Keratinocyte (primary cell): Measurements from ENCODE around the gene RASGRF2. TPM values are rescaled to one million over a fixed set of nuclear protein-coding genes. Genes with fewer than 3 reads are reported as not detected.
"Not testable (repeated sequence)": the region's sequence is repeated elsewhere in the genome, so short reads cannot be mapped to it uniquely, and the experiment has no call there.

Experiments
- DNase-seq: peaks from one replicate; pipeline ENCODE4 v3.0.0-alpha.2; 2011; ENCODE audit warnings: low read depth, missing footprints, low spot score
- FAIRE-seq: peaks from 2 replicates; lab custom pipeline; 2011; peaks lifted over from hg19 to GRCh38; lab: Jason Lieb, UNC
- H2AFZ ChIP-seq: 2 replicates; pipeline ENCODE4 v1.6.0; 2012; ENCODE audit warnings: low read length, control low read depth, inconsistent platforms; ENCODE audit not compliant: control insufficient read depth
- H3K27ac ChIP-seq: 2 replicates; pipeline ENCODE4 v1.5.1; 2011; ENCODE audit warnings: low read length; ENCODE audit not compliant: control insufficient read depth, insufficient read depth
- H3K27me3 ChIP-seq: 3 replicates; pipeline ENCODE4 v1.6.0; 2011; ENCODE audit warnings: low read length; ENCODE audit not compliant: control insufficient read depth, insufficient read depth; ENCODE audit errors: extremely low read depth
- H3K36me3 ChIP-seq, 2 experiments: 2 replicates in 1 of 2; 3 replicates in 1 of 2; pipeline ENCODE4 v1.5.1; 2011; ENCODE audit warnings: low read length in 2 of 2, mild to moderate bottlenecking in 1 of 2; ENCODE audit not compliant: control insufficient read depth in 2 of 2, insufficient read depth in 2 of 2; ENCODE audit errors: extremely low read depth in 1 of 2
- H3K4me1 ChIP-seq: 3 replicates; pipeline ENCODE4 v1.5.1; 2011; ENCODE audit warnings: low read length; ENCODE audit not compliant: control insufficient read depth, insufficient read depth; ENCODE audit errors: extremely low read depth
- H3K4me2 ChIP-seq: 3 replicates; pipeline ENCODE4 v1.6.0; 2011; ENCODE audit warnings: low read depth, low read length; ENCODE audit not compliant: control insufficient read depth, insufficient read depth; ENCODE audit errors: extremely low read depth
- H3K4me3 ChIP-seq, 3 experiments: fragments of 200-600 bp in 1 of 3; sonication (generic) in 1 of 3; 2 replicates in 2 of 3; 3 replicates in 1 of 3; pipeline ENCODE4 v1.5.1; 2011 to 2016; ENCODE audit warnings: low read length in 3 of 3, mild to moderate bottlenecking in 3 of 3, control low read depth in 2 of 3, inconsistent platforms in 1 of 3, low read depth in 1 of 3, mixed read lengths in 1 of 3, mixed run types in 1 of 3, moderate library complexity in 1 of 3; ENCODE audit not compliant: control insufficient read depth in 2 of 3, insufficient read depth in 2 of 3; ENCODE audit errors: extremely low read depth in 1 of 3
- H3K79me2 ChIP-seq: 2 replicates; pipeline ENCODE4 v1.6.0; 2012; ENCODE audit warnings: low read length; ENCODE audit not compliant: control insufficient read depth, insufficient read depth
- H3K9ac ChIP-seq: 3 replicates; pipeline ENCODE4 v1.6.0; 2011; ENCODE audit warnings: low read length; ENCODE audit not compliant: control insufficient read depth, insufficient read depth; ENCODE audit errors: extremely low read depth
- H3K9me1 ChIP-seq: 3 replicates; pipeline ENCODE4 v1.6.0; 2011; ENCODE audit warnings: low read length; ENCODE audit not compliant: control insufficient read depth, insufficient read depth; ENCODE audit errors: extremely low read depth
- H3K9me3 ChIP-seq: 2 replicates; pipeline ENCODE4 v1.5.1; 2012; ENCODE audit warnings: low read depth, low read length; ENCODE audit not compliant: control insufficient read depth
- H4K20me1 ChIP-seq: 3 replicates; pipeline ENCODE4 v1.6.0; 2011; ENCODE audit warnings: low read length; ENCODE audit not compliant: control insufficient read depth, insufficient read depth; ENCODE audit errors: extremely low read depth
- EZH2 ChIP-seq: IDR thresholded peaks from one replicate; pipeline ENCODE4 v1.6.1; 2012; ENCODE audit warnings: inconsistent platforms, mild to moderate bottlenecking, low read length, moderate library complexity
- dilution Hi-C: fragments of 300-500 bp; cut with MboI; formaldehyde crosslinking; loops from one replicate; pipeline ENCODE4 v1.7.0; 2020; ENCODE audit warnings: low sequenced_read_pairs; ENCODE audit not compliant: extremely low pct_ligation_motif_present
- polyA plus RNA-seq, 5 experiments: library from polyadenylated mRNA; depleted of rRNA in 3 of 5; stranded (reverse) in 3 of 5; stranded (forward) in 1 of 5; unstranded in 1 of 5; fragments of >200 nt; gene quantifications; 1 replicate in 1 of 5; 2 replicates in 3 of 5; 3 replicates in 1 of 5; pipeline versions ENCODE4 v1.2.1 to v1.2.3, GENCODE V29; 2011 to 2012; ENCODE audit warnings: missing spikeins in 2 of 5, low read depth in 1 of 5, low replicate concordance in 1 of 5
- TF ChIP-seq, protein P1 (sequence below), 3 experiments: IDR thresholded peaks in 1 of 3; conservative IDR thresholded peaks in 1 of 3; optimal IDR thresholded peaks in 1 of 3; 2 replicates in 2 of 3; 3 replicates in 1 of 3; pipeline versions ENCODE3 to v1.5.1; 2011; ENCODE audit warnings: low read length in 3 of 3, mild to moderate bottlenecking in 3 of 3, moderate library complexity in 2 of 3, control low read depth in 1 of 3, inconsistent platforms in 1 of 3; ENCODE audit not compliant: insufficient read depth in 2 of 3; ENCODE audit errors: extremely low read depth in 1 of 3

RASGRF2 gene
- polyA plus RNA-seq, 1 donor (not counting 4 experiments of a cell fraction or from before 2014, with no cell fraction given), result 0.03 TPM

DNA sequence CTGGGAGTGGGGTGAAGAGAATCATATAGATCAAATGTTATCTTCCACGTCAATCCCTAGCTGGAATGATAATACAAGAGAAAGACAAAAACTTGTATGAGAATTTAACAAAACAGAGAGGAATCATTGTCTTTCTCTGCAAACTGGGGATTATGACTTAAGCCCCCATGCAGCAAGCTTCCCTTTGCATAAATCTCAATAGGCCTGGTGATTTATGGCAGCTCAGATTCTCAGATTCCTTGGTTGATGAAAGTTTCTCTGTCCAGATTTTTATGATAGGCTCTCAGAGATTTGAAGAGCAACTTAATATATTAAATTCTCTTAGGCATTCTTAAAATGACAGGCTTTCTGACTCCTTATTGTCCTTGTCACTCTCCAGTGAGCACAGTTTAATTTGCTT, 56.0 kb downstream of the RASGRF2 start:
- H3K4me2 ChIP-seq, result no peak overlapping the region
- H3K9me1 ChIP-seq, result no peaks in the 10 kb centered on the region
- DNase-seq (no peak), FAIRE-seq (no peak)
- TF ChIP-seq, protein P1, sequence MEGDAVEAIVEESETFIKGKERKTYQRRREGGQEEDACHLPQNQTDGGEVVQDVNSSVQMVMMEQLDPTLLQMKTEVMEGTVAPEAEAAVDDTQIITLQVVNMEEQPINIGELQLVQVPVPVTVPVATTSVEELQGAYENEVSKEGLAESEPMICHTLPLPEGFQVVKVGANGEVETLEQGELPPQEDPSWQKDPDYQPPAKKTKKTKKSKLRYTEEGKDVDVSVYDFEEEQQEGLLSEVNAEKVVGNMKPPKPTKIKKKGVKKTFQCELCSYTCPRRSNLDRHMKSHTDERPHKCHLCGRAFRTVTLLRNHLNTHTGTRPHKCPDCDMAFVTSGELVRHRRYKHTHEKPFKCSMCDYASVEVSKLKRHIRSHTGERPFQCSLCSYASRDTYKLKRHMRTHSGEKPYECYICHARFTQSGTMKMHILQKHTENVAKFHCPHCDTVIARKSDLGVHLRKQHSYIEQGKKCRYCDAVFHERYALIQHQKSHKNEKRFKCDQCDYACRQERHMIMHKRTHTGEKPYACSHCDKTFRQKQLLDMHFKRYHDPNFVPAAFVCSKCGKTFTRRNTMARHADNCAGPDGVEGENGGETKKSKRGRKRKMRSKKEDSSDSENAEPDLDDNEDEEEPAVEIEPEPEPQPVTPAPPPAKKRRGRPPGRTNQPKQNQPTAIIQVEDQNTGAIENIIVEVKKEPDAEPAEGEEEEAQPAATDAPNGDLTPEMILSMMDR (optimal IDR thresholded peaks at IDR 0.05 in 1 of 3, IDR thresholded peaks at IDR 0.05 in 1 of 3, conservative IDR thresholded peaks at IDR 0.05 in 1 of 3; ENCODE audit: extremely low read depth in 1 of 3, insufficient read depth in 2 of 3, low read length in 3 of 3), result no peak
- TF ChIP-seq EZH2, result no peak
- H3K4me1 ChIP-seq, result no peaks in the 10 kb centered on the region
- H3K9ac ChIP-seq, result no peak overlapping the region
- no peak overlapping the region for H2AFZ ChIP-seq
- no peak overlapping the region for H3K27ac ChIP-seq
- no peaks in the 10 kb centered on the region for H3K36me3 ChIP-seq
- H4K20me1 ChIP-seq, result no peaks in the 10 kb centered on the region
- H3K9me3 ChIP-seq, result no peaks in the 10 kb centered on the region
- no peak overlapping the region for H3K4me3 ChIP-seq
- H3K79me2 ChIP-seq, result no peaks in the 10 kb centered on the region
- dilution Hi-C loops, result no loop called here
- H3K27me3 ChIP-seq, result peaks cover 8% of the 10 kb centered on the region

DNA sequence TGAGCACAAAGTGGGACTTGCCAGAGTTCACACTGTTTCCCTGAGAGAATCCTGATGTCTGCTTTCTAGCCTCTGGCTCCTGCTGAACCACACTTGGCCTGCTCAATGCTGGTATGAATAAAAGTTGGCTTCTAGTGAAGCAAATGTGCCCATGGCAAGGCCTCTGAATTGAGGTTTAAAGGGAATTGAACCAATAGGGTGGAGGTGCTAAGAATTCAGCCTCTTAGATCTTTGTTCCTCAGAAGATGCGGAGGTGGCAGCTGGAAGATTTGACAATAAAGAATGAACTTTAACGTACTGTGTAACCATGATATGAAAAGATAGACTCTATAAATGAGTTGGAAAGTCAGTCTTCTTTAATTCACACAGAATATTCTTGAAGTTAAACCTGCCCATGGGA, 57.2 kb downstream of the RASGRF2 start:
- Histone ChIP-seq H3K27me3 (peaks cover 8% of the 10 kb centered on the region), H3K36me3 (no peaks in the 10 kb centered on the region), H3K79me2 (no peaks in the 10 kb centered on the region), H3K4me2 (no peak overlapping the region), H2AFZ (no peak overlapping the region), H3K9me3 (no peaks in the 10 kb centered on the region), H3K4me1 (no peaks in the 10 kb centered on the region), H3K9me1 (no peaks in the 10 kb centered on the region), H3K27ac (no peak overlapping the region), H4K20me1 (no peaks in the 10 kb centered on the region), H3K4me3 (no peak overlapping the region), H3K9ac (no peak overlapping the region)
- TF ChIP-seq EZH2, result no peak
- TF ChIP-seq, protein P1 (optimal IDR thresholded peaks at IDR 0.05 in 1 of 3, IDR thresholded peaks at IDR 0.05 in 1 of 3, conservative IDR thresholded peaks at IDR 0.05 in 1 of 3; ENCODE audit: extremely low read depth in 1 of 3, insufficient read depth in 2 of 3, low read length in 3 of 3), result no peak
- dilution Hi-C loops, result no loop called here
- DNase-seq, result no peak
- no peak for FAIRE-seq

- H2AFZ ChIP-seq, H3K4me2 ChIP-seq: not testable (repeated sequence)
These were observed 58.4 kb downstream of the RASGRF2 start for GRCh38 chr5:81018608-81019007.

More at GRCh38 chr5:81018608-81019007, 58.4 kb downstream of the RASGRF2 start:
- dilution Hi-C loops, H3K27ac ChIP-seq, H4K20me1 ChIP-seq, H3K9me3 ChIP-seq, H3K9ac ChIP-seq, H3K27me3 ChIP-seq, H3K36me3 ChIP-seq, H3K4me1 ChIP-seq, H3K9me1 ChIP-seq, H3K4me3 ChIP-seq, DNase-seq, FAIRE-seq, H3K79me2 ChIP-seq: not testable (repeated sequence)
